ENCODE results near the gene ITGA11.

The ITGA11 gene

GRCh38 chr15:68353421-68354135 is 78.4 kb downstream of the ITGA11 start:
- no peak for DNase-seq (ENCODE audit: low spot score)

GRCh38 chr15:68352401-68353062 is 79.4 kb downstream of the ITGA11 start:
- peak; percentile 84 for DNase-seq (ENCODE audit: low spot score)

- DNase-seq (ENCODE audit: low spot score) = no peak
Measured at GRCh38 chr15:68349151-68349550, 82.8 kb downstream of the ITGA11 start.

- DNase-seq (ENCODE audit: low spot score) = no peak
Measured at GRCh38 chr15:68348606-68349005, 83.4 kb downstream of the ITGA11 start.

GRCh38 chr15:68348081-68348480 is 83.9 kb downstream of the ITGA11 start:
- DNase-seq (ENCODE audit: low spot score) = no peak

- peak; percentile 81 for DNase-seq (ENCODE audit: low spot score)
Measured at GRCh38 chr15:68347392-68347791, 84.6 kb downstream of the ITGA11 start.

GRCh38 chr15:68346979-68347378 is 85.0 kb downstream of the ITGA11 start:
- no peak for DNase-seq (ENCODE audit: low spot score)

- no peak for DNase-seq (ENCODE audit: low spot score)
Measured at GRCh38 chr15:68345481-68345880, 86.5 kb downstream of the ITGA11 start.

- DNase-seq (ENCODE audit: low spot score) = no peak
Measured at GRCh38 chr15:68344600-68344999, 87.4 kb downstream of the ITGA11 start.

GRCh38 chr15:68343579-68344225 is 88.3 kb downstream of the ITGA11 start:
- no peak for DNase-seq (ENCODE audit: low spot score)

- no peak for DNase-seq (ENCODE audit: low spot score)
Measured at GRCh38 chr15:68341760-68342725, 89.9 kb downstream of the ITGA11 start.

- DNase-seq (ENCODE audit: low spot score) = peak; percentile 36
Measured at GRCh38 chr15:68340726-68341671, 91.0 kb downstream of the ITGA11 start.

- DNase-seq (ENCODE audit: low spot score) = no peak
Measured at GRCh38 chr15:68339481-68339880, 92.5 kb downstream of the ITGA11 start.

- DNase-seq (ENCODE audit: low spot score) = no peak
Measured at GRCh38 chr15:68337826-68338225, 94.1 kb downstream of the ITGA11 start.

GRCh38 chr15:68336516-68336915 is 95.4 kb downstream of the ITGA11 start:
- no peak for DNase-seq (ENCODE audit: low spot score)

GRCh38 chr15:68335655-68336054 is 96.3 kb downstream of the ITGA11 start:
- DNase-seq (ENCODE audit: low spot score) = no peak

GRCh38 chr15:68335251-68335650 is 96.7 kb downstream of the ITGA11 start:
- peak; percentile 45 for DNase-seq (ENCODE audit: low spot score)

- peak; percentile 89 for DNase-seq (ENCODE audit: low spot score)
Measured at GRCh38 chr15:68334661-68335124, 97.3 kb downstream of the ITGA11 start.

- peak; percentile 61 for DNase-seq (ENCODE audit: low spot score)
Measured at GRCh38 chr15:68333775-68334470, 98.0 kb downstream of the ITGA11 start.

- no peak for DNase-seq (ENCODE audit: low spot score)
Measured at GRCh38 chr15:68332266-68332665, 99.7 kb downstream of the ITGA11 start.
